H1 (cell line): ENCODE measurements around the gene CAMK2B. TPM values are rescaled to one million over a fixed set of nuclear protein-coding genes. Genes with fewer than 3 reads are reported as not detected.

Experiments
- CTCF ChIA-PET: fragments of 300-600 bp; sonication (Branson Sonifier 250); formaldehyde crosslinking; loops from one replicate; lab custom pipeline; 2021; ENCODE audit not compliant: partially characterized antibody; lab: Charles Lee
- POLR2A ChIA-PET: fragments of 300-600 bp; sonication (Branson Sonifier 250); formaldehyde crosslinking; loops from one replicate; lab custom pipeline; 2021; ENCODE audit warnings: inconsistent platforms; ENCODE audit not compliant: partially characterized antibody; lab: Charles Lee
- DNase-seq, 2 experiments: peaks; one replicate each; pipeline versions ENCODE4 v3.0.0 to v3.0.0-alpha.2; 2010 to 2022; ENCODE audit warnings: low spot score in 2 of 2, low read depth in 1 of 2, mixed read lengths in 1 of 2
- FAIRE-seq: peaks from 2 replicates; lab custom pipeline; 2011; peaks lifted over from hg19 to GRCh38; lab: Jason Lieb, UNC
- H2AFZ ChIP-seq: 2 replicates; pipeline ENCODE4 v1.8.1; 2012; ENCODE audit warnings: low read length, inconsistent platforms
- H2AK5ac ChIP-seq: 2 replicates; pipeline ENCODE4 v1.6.1; 2013; ENCODE audit warnings: low read depth, low read length
- H2BK120ac ChIP-seq: replicated peaks from 2 replicates; pipeline ENCODE3; 2013; ENCODE audit warnings: low read depth, low read length, inconsistent platforms
- H2BK12ac ChIP-seq: 2 replicates; pipeline ENCODE4 v1.6.1; 2013; ENCODE audit warnings: low read depth, low read length
- H2BK15ac ChIP-seq: 2 replicates; pipeline ENCODE4 v1.6.1; 2013; ENCODE audit warnings: low read length
- H2BK20ac ChIP-seq: 2 replicates; pipeline ENCODE4 v1.6.1; 2013; ENCODE audit warnings: low read length
- H2BK5ac ChIP-seq: 2 replicates; pipeline ENCODE4 v1.6.1; 2013; ENCODE audit warnings: low read depth, low read length
- H3K14ac ChIP-seq: 2 replicates; pipeline ENCODE4 v1.6.1; 2013; ENCODE audit warnings: inconsistent platforms; ENCODE audit not compliant: insufficient read length
- H3K18ac ChIP-seq: 2 replicates; pipeline ENCODE4 v1.6.1; 2013; ENCODE audit warnings: low read length; ENCODE audit errors: extremely low read depth
- H3K23ac ChIP-seq: 2 replicates; pipeline ENCODE4 v1.6.1; 2013; ENCODE audit warnings: inconsistent platforms; ENCODE audit not compliant: insufficient read length
- H3K23me2 ChIP-seq: 2 replicates; pipeline ENCODE4 v1.6.1; 2013; ENCODE audit warnings: low read depth, low read length
- H3K27ac ChIP-seq: 2 replicates; pipeline ENCODE4 v1.6.1; 2011; ENCODE audit warnings: low read depth, low read length, inconsistent platforms
- H3K27me3 ChIP-seq, 4 experiments: replicated peaks in 1 of 4; 1 replicate in 1 of 4; 2 replicates in 3 of 4; pipeline versions ENCODE4 v1.6.1 to v1.8.1; 2011 to 2013; ENCODE audit warnings: low read length in 3 of 4, mild to moderate bottlenecking in 3 of 4, inconsistent platforms in 2 of 4, mixed read lengths in 2 of 4, moderate library complexity in 1 of 4; ENCODE audit not compliant: control insufficient read depth in 3 of 4, insufficient read depth in 3 of 4; ENCODE audit errors: extremely low read depth in 1 of 4
- H3K36me3 ChIP-seq, 4 experiments: 2 replicates each; pipeline versions ENCODE4 v1.6.1 to v1.8.1; 2011 to 2013; ENCODE audit warnings: mild to moderate bottlenecking in 4 of 4, low read length in 3 of 4, moderate library complexity in 2 of 4, control low read depth in 1 of 4, inconsistent platforms in 1 of 4; ENCODE audit not compliant: insufficient read depth in 4 of 4, control insufficient read depth in 2 of 4
- H3K4ac ChIP-seq: replicated peaks from 2 replicates; pipeline ENCODE3; 2013; ENCODE audit warnings: low read length, low read depth, mixed read lengths, inconsistent platforms; ENCODE audit not compliant: insufficient read length
- H3K4me1 ChIP-seq, 4 experiments: replicated peaks in 1 of 4; 1 replicate in 1 of 4; 2 replicates in 3 of 4; pipeline versions ENCODE4 v1.6.1 to v1.8.1; 2011 to 2013; ENCODE audit warnings: low read length in 3 of 4, inconsistent platforms in 2 of 4, mixed read lengths in 1 of 4; ENCODE audit not compliant: insufficient read depth in 4 of 4, control insufficient read depth in 3 of 4
- H3K4me2 ChIP-seq, 2 experiments: 2 replicates each; pipeline versions ENCODE4 v1.6.1 to v1.8.1; 2011 to 2013; ENCODE audit warnings: low read depth in 2 of 2, low read length in 2 of 2, control low read depth in 1 of 2, inconsistent platforms in 1 of 2, mild to moderate bottlenecking in 1 of 2; ENCODE audit not compliant: insufficient read depth in 1 of 2
- H3K4me3 ChIP-seq, 4 experiments: fragments of 200-600, 300-600 bp in 1 of 4; sonication (generic), shearing (Covaris generic), sonication (Bioruptor Twin) in 1 of 4; 2 replicates each; pipeline versions ENCODE4 v1.5.1 to v1.8.1; 2011 to 2016; ENCODE audit warnings: low read length in 4 of 4, low read depth in 3 of 4, control low read depth in 2 of 4, inconsistent platforms in 2 of 4, mild to moderate bottlenecking in 2 of 4, mixed read lengths in 1 of 4, moderate library complexity in 1 of 4; ENCODE audit not compliant: insufficient read depth in 2 of 4; ENCODE audit errors: extremely low read depth in 1 of 4
- H3K56ac ChIP-seq: replicated peaks from 2 replicates; pipeline ENCODE3; 2013; ENCODE audit warnings: low read depth, mild to moderate bottlenecking, mixed read lengths, low read length, inconsistent platforms; ENCODE audit not compliant: insufficient read length
- H3K79me1 ChIP-seq: 2 replicates; pipeline ENCODE4 v1.6.1; 2013; ENCODE audit warnings: low read depth, low read length, control low read depth
- H3K79me2 ChIP-seq, 2 experiments: 2 replicates each; pipeline versions ENCODE4 v1.6.1 to v1.8.1; 2012 to 2013; ENCODE audit warnings: low read length in 2 of 2, mild to moderate bottlenecking in 2 of 2, inconsistent platforms in 1 of 2; ENCODE audit not compliant: insufficient read depth in 2 of 2, control insufficient read depth in 1 of 2
- H3K9ac ChIP-seq, 4 experiments: replicated peaks in 1 of 4; 1 replicate in 1 of 4; 2 replicates in 3 of 4; pipeline versions ENCODE4 v1.6.1 to v1.8.1; 2011 to 2013; ENCODE audit warnings: low read depth in 3 of 4, low read length in 3 of 4, control low read depth in 2 of 4, mild to moderate bottlenecking in 2 of 4, moderate library complexity in 2 of 4, inconsistent platforms in 1 of 4; ENCODE audit errors: extremely low read depth in 1 of 4
- H3K9me3 ChIP-seq, 2 experiments: 2 replicates each; pipeline versions ENCODE4 v1.6.1 to v1.8.1; 2012 to 2013; ENCODE audit warnings: mild to moderate bottlenecking in 2 of 2, moderate library complexity in 2 of 2, control low read depth in 1 of 2, inconsistent platforms in 1 of 2, low read depth in 1 of 2, low read length in 1 of 2, mixed read lengths in 1 of 2; ENCODE audit not compliant: insufficient read depth in 2 of 2
- H4K20me1 ChIP-seq, 2 experiments: replicated peaks in 1 of 2; 2 replicates each; pipeline versions ENCODE3 to v1.8.1; 2011 to 2013; ENCODE audit warnings: inconsistent platforms in 2 of 2, low read length in 2 of 2, mild to moderate bottlenecking in 1 of 2; ENCODE audit not compliant: insufficient read depth in 2 of 2, control insufficient read depth in 1 of 2
- H4K5ac ChIP-seq: 2 replicates; pipeline ENCODE4 v1.6.1; 2013; ENCODE audit warnings: low read length, low read depth, mixed read lengths, inconsistent platforms; ENCODE audit not compliant: insufficient read length
- H4K8ac ChIP-seq: 2 replicates; pipeline ENCODE4 v1.8.0; 2013; ENCODE audit warnings: mild to moderate bottlenecking, moderate library complexity, low read length, inconsistent platforms; ENCODE audit not compliant: insufficient read depth; ENCODE audit errors: extremely low read depth
- H4K91ac ChIP-seq: replicated peaks from 2 replicates; pipeline ENCODE3; 2013; ENCODE audit warnings: low read length, mixed read lengths, inconsistent platforms; ENCODE audit not compliant: insufficient read length
- CBX8 ChIP-seq: fragments of 300-800, 300-1000 bp; sonication (generic); IDR thresholded peaks from 2 replicates; pipeline ENCODE4 v1.7.1; 2016; ENCODE audit warnings: low read depth, low read length, borderline replicate concordance
- CHD1 ChIP-seq: IDR thresholded peaks from 2 replicates; pipeline ENCODE4 v1.6.1; 2012; ENCODE audit warnings: low read depth, low read length, improper control_type of control experiment
- CTBP2 ChIP-seq: IDR thresholded peaks from 2 replicates; pipeline ENCODE4 v1.7.0; 2011; ENCODE audit warnings: borderline replicate concordance, mild to moderate bottlenecking, moderate library complexity, mixed read lengths, low read length; ENCODE audit not compliant: insufficient read depth, insufficient read length
- EGR1 ChIP-seq: IDR thresholded peaks from 2 replicates; pipeline ENCODE4 v1.6.1; 2011; ENCODE audit warnings: low read depth, low read length, borderline replicate concordance
- EP300 ChIP-seq, 2 experiments: IDR thresholded peaks; 1 replicate in 1 of 2; 2 replicates in 1 of 2; pipeline ENCODE4 v1.6.1; 2011 to 2012; ENCODE audit warnings: low read depth in 2 of 2, low read length in 2 of 2, mild to moderate bottlenecking in 2 of 2, borderline replicate concordance in 1 of 2, inconsistent platforms in 1 of 2, moderate library complexity in 1 of 2
- KDM5A ChIP-seq: fragments of 200-600 bp; IDR thresholded peaks from 2 replicates; pipeline ENCODE4 v1.7.1; 2012; ENCODE audit warnings: mild to moderate bottlenecking, low read length, inconsistent platforms, mixed read lengths
- RAD21 ChIP-seq, 2 experiments: IDR thresholded peaks in 1 of 2; conservative IDR thresholded peaks in 1 of 2; 2 replicates each; pipeline ENCODE4 v1.6.1; 2011; ENCODE audit warnings: low read depth in 2 of 2, low read length in 2 of 2, improper control_type of control experiment in 1 of 2, inconsistent platforms in 1 of 2, mild to moderate bottlenecking in 1 of 2, moderate library complexity in 1 of 2
- RBBP5 ChIP-seq: IDR thresholded peaks from 2 replicates; pipeline ENCODE4 v1.7.1; 2012; ENCODE audit warnings: low read depth, mild to moderate bottlenecking, inconsistent platforms, low read length, moderate library complexity, borderline replicate concordance
- SIN3A ChIP-seq, 2 experiments: IDR thresholded peaks in 1 of 2; conservative IDR thresholded peaks in 1 of 2; 2 replicates each; pipeline ENCODE4 v1.6.1; 2011 to 2012; ENCODE audit warnings: low read length in 2 of 2, improper control_type of control experiment in 1 of 2, low read depth in 1 of 2, mild to moderate bottlenecking in 1 of 2
- SP2 ChIP-seq: IDR thresholded peaks from 2 replicates; pipeline ENCODE4 v1.6.1; 2012; ENCODE audit warnings: mild to moderate bottlenecking, low read length, inconsistent platforms
- SRF ChIP-seq: IDR thresholded peaks from 2 replicates; pipeline ENCODE4 v1.6.1; 2011; ENCODE audit warnings: mild to moderate bottlenecking, low read depth, low read length, moderate library complexity
- ZNF274 ChIP-seq: IDR thresholded peaks from 2 replicates; pipeline ENCODE4 v1.7.0; 2012; ENCODE audit warnings: low read length, borderline replicate concordance; ENCODE audit errors: extremely low read depth
- WGBS, 2 experiments: shearing (Covaris generic) in 1 of 2; methylation state at CpG; one replicate each; pipeline versions ENCODE4 v1.1.6 to v1.1.7; 2013 to 2015; ENCODE audit warnings: low lambda C conversion rate in 2 of 2, mixed read lengths in 2 of 2, inconsistent platforms in 1 of 2, low coverage in 1 of 2, missing lambda C conversion rate in 1 of 2; ENCODE audit not compliant: insufficient replicate concordance in 2 of 2, insufficient coverage in 1 of 2, insufficient read length in 1 of 2; ENCODE audit errors: extremely low coverage in 1 of 2, missing lambda C conversion rate in 1 of 2; 5-methylcytosine and 5-hydroxymethylcytosine counted together
- polyA plus RNA-seq, 7 experiments: library from polyadenylated mRNA; depleted of rRNA in 3 of 7; stranded (reverse) in 5 of 7; unstranded in 2 of 7; fragments of >200 nt in 5 of 7; fragments of 200-250 nt in 2 of 7; gene quantifications; 1 replicate in 5 of 7; 2 replicates in 1 of 7; 4 replicates in 1 of 7; pipeline versions ENCODE4 v1.2.1 to v1.2.3, GENCODE V29; 2011 to 2013; ENCODE audit warnings: missing spikeins in 2 of 7, mixed read lengths in 2 of 7
- total RNA-seq: library from RNA; stranded (reverse); fragmentation: NEBNext Ultra II Directional; extraction: Animal tissue kit (Norgen Biotek cat#: 25700); gene quantifications from 2 replicates; pipeline ENCODE4 v1.2.1, GENCODE V29; 2021
- TF ChIP-seq, protein P1 (sequence below): IDR thresholded peaks from 2 replicates; pipeline ENCODE4 v1.6.1; 2012; ENCODE audit warnings: inconsistent platforms

CAMK2B gene
- total and polyA plus RNA-seq, 2 of the 8 experiments (the other 6 are each of a cell fraction or from before 2014, with no cell fraction given) = 0.05 to 0.15 TPM

DNA sequence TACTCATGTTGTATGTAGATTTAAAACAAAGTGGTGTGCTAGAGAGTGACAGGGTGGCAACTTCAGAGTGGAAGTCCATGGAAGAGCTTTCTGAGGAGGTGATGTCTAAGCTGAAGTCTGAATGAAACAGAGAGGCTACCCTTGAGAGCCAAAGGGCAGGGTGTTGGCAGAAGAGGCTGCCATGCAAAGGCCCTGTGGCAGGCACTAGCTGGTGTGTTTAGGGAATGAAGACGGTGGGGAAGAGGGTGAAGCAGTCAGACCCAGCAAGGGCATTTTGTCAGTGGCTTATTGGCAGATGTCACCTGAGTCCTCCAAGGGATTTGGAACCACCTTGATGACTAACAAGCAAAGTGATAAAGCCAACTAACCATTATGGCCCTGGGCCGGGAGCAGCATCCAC lies 3.7 kb upstream of the CAMK2B start:
- H3K36me3 ChIP-seq = no peaks in the 10 kb centered on the region; a peak in 1 of 8 replicates
- peaks cover 0 to 14% (median 7%) of the 10 kb centered on the region in 4 experiments; a peak in 6 of 7 replicates for H3K4me1 ChIP-seq
- ChIA-PET CTCF (interaction anchor here (1.6 to 1.9 kb wide), 2 partner anchors 15 to 19 kb away, joined by 5 to 8 read pairs; no protein-coding TSS in a partner anchor), POLR2A (no interaction called here)
- DNase-seq (no peak), FAIRE-seq (no peak)
- no peak overlapping the region for H3K23ac ChIP-seq
- H2BK120ac ChIP-seq = no peak overlapping the region
- no peak overlapping the region for H3K4ac ChIP-seq
- H3K9me3 ChIP-seq = no peaks in the 10 kb centered on the region
- no peak overlapping the region for H4K91ac ChIP-seq
- no peaks in the 10 kb centered on the region for H3K79me2 ChIP-seq
- no peak overlapping the region for H2BK5ac ChIP-seq
- peaks cover 3% of the 10 kb centered on the region; the same call in 1 of the 2 replicates for H3K23me2 ChIP-seq
- H4K20me1 ChIP-seq = no peaks in the 10 kb centered on the region
- no peak overlapping the region for H2BK12ac ChIP-seq
- H4K5ac ChIP-seq = no peak overlapping the region
- no peak overlapping the region for H3K4me3 ChIP-seq
- H2BK20ac ChIP-seq = no peak overlapping the region
- H3K18ac ChIP-seq = no peak overlapping the region
- H3K79me1 ChIP-seq = no peaks in the 10 kb centered on the region
- no peak overlapping the region for H3K27ac ChIP-seq
- no peak overlapping the region for H2BK15ac ChIP-seq
- WGBS, 2 experiments = 77% methylated on average over 2 of the region's 2 CpGs; no CpG with 5 or more reads in 1 of the 2 experiments
- no peak overlapping the region for H4K8ac ChIP-seq
- H2AFZ ChIP-seq = no peak overlapping the region
- no peak overlapping the region for H2AK5ac ChIP-seq
- no peak overlapping the region for H3K56ac ChIP-seq
- no peak overlapping the region for H3K14ac ChIP-seq
- H3K27me3 ChIP-seq = peaks cover 29 to 39% (median 34%) of the 10 kb centered on the region in 4 experiments
- H3K9ac ChIP-seq = no peak overlapping the region
- H3K4me2 ChIP-seq = no peak overlapping the region
- TF ChIP-seq, protein P1, sequence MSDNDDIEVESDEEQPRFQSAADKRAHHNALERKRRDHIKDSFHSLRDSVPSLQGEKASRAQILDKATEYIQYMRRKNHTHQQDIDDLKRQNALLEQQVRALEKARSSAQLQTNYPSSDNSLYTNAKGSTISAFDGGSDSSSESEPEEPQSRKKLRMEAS = no peak
- no peak for TF ChIP-seq ZNF274
- no peak for TF ChIP-seq SRF
- TF ChIP-seq CBX8 = no peak
- TF ChIP-seq KDM5A = no peak
- TF ChIP-seq EGR1 = no peak
- TF ChIP-seq CTBP2 = no peak
- no peak for TF ChIP-seq RAD21 (IDR thresholded peaks at IDR 0.05 in 1 of 2, conservative IDR thresholded peaks at IDR 0.05 in 1 of 2; ENCODE audit: low read depth in 2 of 2, low read length in 2 of 2)
- no peak for TF ChIP-seq SIN3A (conservative IDR thresholded peaks at IDR 0.05 in 1 of 2, IDR thresholded peaks at IDR 0.05 in 1 of 2; ENCODE audit: low read depth in 1 of 2, low read length in 2 of 2)
- TF ChIP-seq SP2 = no peak
- no peak for TF ChIP-seq RBBP5
- no peak for TF ChIP-seq EP300 (IDR thresholded peaks at IDR 0.05; ENCODE audit: borderline replicate concordance in 1 of 2, low read depth in 2 of 2, low read length in 2 of 2)
- no peak for TF ChIP-seq CHD1
